IPS-20b (cell line): ENCODE data around the gene RAB26.

ENCODE experiments used
- H3K27ac ChIP-seq: one replicate; pipeline ENCODE4 v1.5.1; 2013; ENCODE audit warnings: low read length
- H3K27me3 ChIP-seq: 2 replicates; pipeline ENCODE4 v1.6.1; 2013; ENCODE audit warnings: mild to moderate bottlenecking, low read length, inconsistent platforms; ENCODE audit not compliant: insufficient read depth
- H3K36me3 ChIP-seq: 2 replicates; pipeline ENCODE4 v1.6.1; 2013; ENCODE audit warnings: low read depth, mild to moderate bottlenecking, inconsistent platforms, low read length, moderate library complexity; ENCODE audit not compliant: insufficient read depth
- H3K4me1 ChIP-seq: 2 replicates; pipeline ENCODE4 v1.6.1; 2013; ENCODE audit warnings: mild to moderate bottlenecking, control low read depth, inconsistent platforms, low read length, moderate library complexity; ENCODE audit not compliant: insufficient read depth
- H3K4me3 ChIP-seq: 2 replicates; pipeline ENCODE4 v1.5.1; 2013; ENCODE audit warnings: mild to moderate bottlenecking, low read length, inconsistent platforms
- H3K9ac ChIP-seq: 2 replicates; pipeline ENCODE4 v1.6.1; 2013; ENCODE audit warnings: low read depth, mild to moderate bottlenecking, inconsistent platforms, low read length, moderate library complexity
- H3K9me3 ChIP-seq: 2 replicates; pipeline ENCODE4 v1.6.1; 2013; ENCODE audit warnings: mild to moderate bottlenecking, low read depth, low read length, inconsistent platforms; ENCODE audit not compliant: insufficient read depth

The RAB26 gene

GRCh38 chr16:2150418-2151187 is 2.2 kb downstream of the RAB26 start:
- Histone ChIP-seq H3K27me3 (peaks cover 15% of the 10 kb centered on the region; the same call in 1 of the 2 replicates), H3K27ac (peak overlapping the region; percentile 45), H3K4me3 (peak overlapping the region; percentile 85)

DNA sequence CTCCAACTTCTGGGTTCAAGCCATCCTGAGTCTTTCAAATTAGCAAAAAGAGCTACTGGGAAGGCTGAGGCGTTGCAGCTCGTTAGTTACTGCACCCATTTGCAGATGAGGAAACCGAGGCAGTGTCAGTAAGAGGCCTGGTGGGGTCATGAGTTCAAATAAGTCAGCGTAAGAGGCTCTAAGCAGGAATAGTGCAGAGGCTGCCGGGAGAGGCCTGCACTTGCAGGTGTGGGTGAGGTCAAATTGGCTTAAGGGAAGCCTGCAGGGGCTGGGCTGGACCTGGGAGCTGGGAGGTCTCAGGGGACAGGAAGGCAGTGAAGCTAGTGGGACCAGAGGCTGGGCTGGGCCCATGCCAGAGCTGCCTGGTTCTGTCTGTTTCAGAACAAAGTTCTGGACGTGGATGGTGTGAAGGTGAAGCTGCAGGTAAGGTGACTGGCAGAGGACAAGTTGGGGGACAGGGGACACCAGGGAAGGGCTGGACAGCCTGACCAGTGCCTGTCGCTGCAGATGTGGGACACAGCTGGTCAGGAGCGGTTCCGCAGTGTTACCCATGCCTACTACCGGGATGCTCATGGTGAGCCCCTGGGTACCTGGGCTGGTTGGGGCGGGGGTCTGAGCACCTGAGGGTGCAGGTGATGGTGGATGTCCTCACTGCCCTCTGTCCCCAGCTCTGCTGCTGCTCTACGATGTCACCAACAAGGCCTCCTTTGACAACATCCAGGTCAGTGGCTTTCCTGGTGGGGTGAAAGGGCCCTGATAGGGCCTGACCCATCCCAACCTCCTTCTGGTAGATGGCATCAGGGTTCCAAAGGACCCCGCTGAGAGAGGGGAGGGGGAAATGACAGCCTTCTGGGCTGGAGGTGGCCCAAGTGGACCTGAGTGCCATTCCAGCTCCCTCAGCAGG is 3.0 kb downstream of the RAB26 start:
- Histone ChIP-seq H3K27me3 (peaks cover 11% of the 10 kb centered on the region; the same call in 1 of the 2 replicates), H3K36me3 (peaks cover 41% of the 10 kb centered on the region), H3K4me1 (peaks cover 15% of the 10 kb centered on the region; the same call in 1 of the 2 replicates), H3K9ac (peak overlapping the region; percentile 96; the same call in 1 of the 2 replicates), H3K27ac (no peak overlapping the region), H3K9me3 (no peaks in the 10 kb centered on the region), H3K4me3 (peak overlapping the region; percentile 85)

More at GRCh38 chr16:2150418-2151187, 2.2 kb downstream of the RAB26 start:
- Histone ChIP-seq H3K9me3 (no peaks in the 10 kb centered on the region), H3K36me3 (peaks cover 41% of the 10 kb centered on the region), H3K4me1 (peaks cover 15% of the 10 kb centered on the region; the same call in 1 of the 2 replicates), H3K9ac (peak overlapping the region; percentile 96; the same call in 1 of the 2 replicates)

DNA sequence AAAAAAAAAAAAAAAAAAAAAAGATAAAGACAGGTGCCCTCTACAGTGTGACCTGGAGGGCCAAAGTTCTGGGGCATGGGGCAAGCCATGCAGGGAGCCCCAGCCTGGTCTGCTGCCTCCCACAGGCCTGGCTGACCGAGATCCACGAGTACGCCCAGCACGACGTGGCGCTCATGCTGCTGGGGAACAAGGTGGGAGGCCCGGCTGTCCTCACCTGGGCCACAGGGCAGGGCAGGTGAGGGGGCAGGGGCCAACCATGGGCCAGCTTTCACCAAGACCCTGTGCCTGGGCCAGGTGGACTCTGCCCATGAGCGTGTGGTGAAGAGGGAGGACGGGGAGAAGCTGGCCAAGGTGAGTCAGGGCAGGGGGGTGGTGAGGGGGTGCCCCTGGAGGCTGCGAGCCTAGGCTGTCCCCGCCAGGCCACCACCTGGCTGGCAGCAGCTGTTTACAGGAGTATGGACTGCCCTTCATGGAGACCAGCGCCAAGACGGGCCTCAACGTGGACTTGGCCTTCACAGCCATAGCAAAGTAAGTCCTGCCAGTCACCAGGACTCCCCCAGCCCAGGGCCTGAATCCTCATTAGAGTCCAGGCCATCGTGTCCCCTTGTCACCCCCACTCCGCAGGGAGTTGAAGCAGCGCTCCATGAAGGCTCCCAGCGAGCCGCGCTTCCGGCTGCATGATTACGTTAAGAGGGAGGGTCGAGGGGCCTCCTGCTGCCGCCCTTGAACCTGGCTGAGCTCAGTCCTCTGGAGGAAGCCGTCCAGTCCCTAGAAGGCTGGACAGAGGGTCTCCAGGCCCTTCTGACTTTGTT is 4.5 kb downstream of the RAB26 start:
- H3K36me3 ChIP-seq, result peaks cover 51% of the 10 kb centered on the region
- no peaks in the 10 kb centered on the region for H3K9me3 ChIP-seq
- peaks cover 19% of the 10 kb centered on the region for H3K4me1 ChIP-seq
- H3K9ac ChIP-seq, result peak overlapping the region; percentile 96
- peak overlapping the region; percentile 85 for H3K4me3 ChIP-seq
- peaks cover 11% of the 10 kb centered on the region; the same call in 1 of the 2 replicates for H3K27me3 ChIP-seq
- H3K27ac ChIP-seq, result peak overlapping the region; percentile 31

GRCh38 chr16:2154533-2155090 is 6.2 kb downstream of the RAB26 start:
- Histone ChIP-seq H3K9ac (peak overlapping the region; percentile 96), H3K27ac (peak overlapping the region; percentile 31), H3K36me3 (peaks cover 53% of the 10 kb centered on the region), H3K4me3 (peak overlapping the region; percentile 85), H3K9me3 (no peaks in the 10 kb centered on the region), H3K4me1 (peaks cover 19% of the 10 kb centered on the region), H3K27me3 (peaks cover 7% of the 10 kb centered on the region; the same call in 1 of the 2 replicates)

DNA sequence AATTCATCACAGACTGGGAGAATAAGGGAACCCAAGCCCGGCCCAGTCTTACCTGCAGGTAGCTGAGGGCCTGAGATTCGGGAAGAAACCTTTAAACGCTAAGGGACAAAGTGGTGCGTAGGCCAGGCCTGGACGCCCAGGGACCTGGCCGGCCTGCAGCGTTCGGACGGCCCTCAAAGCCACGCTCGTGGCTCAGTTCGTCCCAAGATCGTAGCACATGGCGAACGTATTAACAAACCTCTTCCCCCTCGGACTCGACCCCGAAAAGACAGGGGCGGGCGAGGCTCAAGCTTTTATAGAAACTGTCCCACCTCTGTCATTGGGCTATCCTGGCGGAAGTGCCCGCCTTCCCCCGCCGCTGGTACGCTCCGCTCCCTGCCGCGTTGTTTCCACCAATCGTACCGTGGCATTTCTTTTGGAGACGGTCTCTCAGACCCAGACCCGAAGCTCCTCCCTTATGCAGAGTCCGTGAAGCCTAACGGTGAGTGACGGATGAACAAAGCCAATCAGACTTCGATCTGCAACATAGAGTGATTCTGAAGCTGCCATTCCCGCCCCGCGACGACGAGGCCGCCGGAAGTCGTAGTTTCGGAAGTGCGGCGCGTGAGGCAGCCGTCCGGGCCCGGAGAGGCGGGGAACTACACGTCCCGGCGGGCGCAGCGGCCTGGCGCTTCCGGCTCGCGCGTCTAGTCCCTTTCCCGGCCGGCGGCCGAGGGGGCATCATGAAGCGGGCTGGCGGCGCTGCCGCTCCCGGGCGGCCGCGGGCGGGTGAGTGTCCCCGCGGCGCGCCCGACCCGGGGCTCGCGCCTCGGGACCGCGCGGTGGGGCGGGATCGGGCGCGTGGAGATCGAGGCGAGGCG is 6.9 kb downstream of the RAB26 start, which contains the start of gene TRAF7:
TSS of gene TRAF7 (plus strand) at position 692 of the 860 bp plus-strand sequence. CDS start 8,139 bp downstream, outside the sequence.
- H3K27ac ChIP-seq, result peak within 1 kb of the TSS; percentile 31
- H3K4me1 ChIP-seq, result peaks cover 14% of the 10 kb centered on the region
- H3K36me3 ChIP-seq, result peaks cover 53% of the 10 kb centered on the region
- H3K9me3 ChIP-seq, result no peaks in the 10 kb centered on the region
- peak within 1 kb of the TSS; percentile 100 for H3K4me3 ChIP-seq
- no peaks in the 10 kb centered on the region; the same call in 1 of the 2 replicates for H3K27me3 ChIP-seq
- H3K9ac ChIP-seq, result peak within 1 kb of the TSS; percentile 97

DNA sequence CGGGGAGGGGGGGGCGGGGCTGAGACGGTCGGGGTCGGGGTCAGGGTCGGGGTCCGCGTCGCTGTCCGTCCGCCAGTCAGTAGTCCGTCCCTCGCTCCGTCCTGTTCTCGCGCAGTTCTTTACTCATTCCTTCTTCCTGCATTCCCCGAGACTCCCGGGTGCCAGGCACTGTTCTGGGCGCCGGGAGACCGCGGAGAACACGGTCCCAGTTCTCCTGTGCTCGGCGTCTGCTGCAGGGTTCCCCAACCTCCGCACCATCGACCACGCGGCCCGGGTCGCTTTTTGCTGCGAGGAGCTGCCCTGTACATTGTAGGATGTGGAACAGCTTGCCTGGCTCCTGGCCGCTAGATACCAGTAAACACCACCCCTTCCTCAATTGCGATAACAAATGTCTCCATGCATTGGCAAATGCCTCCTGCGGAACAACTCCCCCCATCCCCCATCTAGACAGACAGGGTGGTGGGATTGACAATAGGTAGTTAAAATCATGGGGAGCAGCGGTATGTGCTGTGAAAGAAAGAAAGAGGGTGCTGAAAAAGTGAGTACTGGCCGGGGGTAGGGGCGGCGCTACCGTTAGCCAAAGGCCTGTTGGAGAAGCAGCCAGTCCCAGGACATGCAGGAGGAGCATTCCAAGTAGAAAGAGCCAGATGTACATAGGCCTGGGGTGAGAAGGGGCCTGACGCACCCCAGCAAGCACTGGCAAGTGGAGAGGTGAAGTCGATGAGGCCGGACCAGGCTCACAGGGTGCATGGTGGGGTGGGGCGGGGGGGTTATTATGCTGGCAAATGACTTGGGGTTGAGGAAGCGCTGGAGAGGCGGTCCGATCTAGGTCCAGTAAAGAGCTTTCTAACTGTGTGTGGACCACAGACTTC is 7.8 kb downstream of the RAB26 start:
- Histone ChIP-seq H3K9ac (peak overlapping the region; percentile 97), H3K36me3 (peaks cover 49% of the 10 kb centered on the region), H3K4me1 (peaks cover 7% of the 10 kb centered on the region), H3K4me3 (peak overlapping the region; percentile 100), H3K27ac (peak overlapping the region; percentile 12), H3K27me3 (no peaks in the 10 kb centered on the region; the same call in 1 of the 2 replicates), H3K9me3 (no peaks in the 10 kb centered on the region)

GRCh38 chr16:2156849-2157224 is 8.4 kb downstream of the RAB26 start:
- no peaks in the 10 kb centered on the region for H3K9me3 ChIP-seq
- peaks cover 4% of the 10 kb centered on the region for H3K4me1 ChIP-seq
- peaks cover 43% of the 10 kb centered on the region for H3K36me3 ChIP-seq
- H3K27me3 ChIP-seq, result no peaks in the 10 kb centered on the region; the same call in 1 of the 2 replicates
- H3K9ac ChIP-seq, result peak overlapping the region; percentile 97; the same call in 1 of the 2 replicates
- H3K27ac ChIP-seq, result no peak overlapping the region
- H3K4me3 ChIP-seq, result peak overlapping the region; percentile 100; the same call in 1 of the 2 replicates

DNA sequence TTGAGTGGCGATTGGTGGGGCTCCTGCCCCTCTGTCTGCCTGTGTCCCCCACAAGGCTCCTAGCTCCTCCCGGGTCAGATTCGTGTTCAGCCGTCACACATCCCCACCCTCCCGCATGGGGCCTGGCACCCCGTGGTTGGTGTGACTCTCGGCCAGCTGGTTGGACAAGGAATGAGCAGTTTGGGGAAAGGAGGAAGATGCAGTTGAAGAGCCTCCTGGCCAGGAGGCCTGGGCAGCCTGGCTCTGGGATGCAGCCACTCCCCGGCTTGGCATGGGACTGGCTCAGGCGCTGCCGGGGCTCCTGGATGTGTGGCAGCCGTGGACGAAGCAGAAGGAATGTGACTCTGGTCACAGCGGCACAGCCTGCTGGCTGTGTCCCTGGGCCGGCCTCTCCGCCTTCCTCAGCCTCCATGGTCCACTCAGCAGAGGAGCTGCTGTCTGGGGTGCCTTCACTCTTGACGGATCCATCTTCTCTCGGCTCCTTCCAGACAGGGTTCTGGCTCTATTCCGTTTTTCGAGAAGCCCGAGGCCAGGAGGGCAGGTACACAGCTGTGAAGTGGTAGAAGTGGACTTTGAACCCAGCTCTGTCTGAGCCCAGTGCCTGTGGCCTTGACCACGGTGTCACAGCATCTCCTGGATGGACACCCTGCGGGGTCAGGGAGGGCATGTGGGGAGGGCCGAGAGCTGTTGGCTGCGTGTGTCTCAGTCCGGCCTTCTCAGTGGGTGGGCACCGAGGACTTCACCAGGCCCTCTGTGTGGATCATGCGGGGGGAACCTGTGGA is 9.2 kb downstream of the RAB26 start:
- peaks cover 35% of the 10 kb centered on the region for H3K36me3 ChIP-seq
- no peak overlapping the region for H3K27ac ChIP-seq
- peak overlapping the region; percentile 37; the same call in 1 of the 2 replicates for H3K9ac ChIP-seq
- peaks cover 4% of the 10 kb centered on the region for H3K4me1 ChIP-seq
- H3K4me3 ChIP-seq, result no peak overlapping the region
- no peaks in the 10 kb centered on the region for H3K9me3 ChIP-seq
- no peaks in the 10 kb centered on the region; the same call in 1 of the 2 replicates for H3K27me3 ChIP-seq

DNA sequence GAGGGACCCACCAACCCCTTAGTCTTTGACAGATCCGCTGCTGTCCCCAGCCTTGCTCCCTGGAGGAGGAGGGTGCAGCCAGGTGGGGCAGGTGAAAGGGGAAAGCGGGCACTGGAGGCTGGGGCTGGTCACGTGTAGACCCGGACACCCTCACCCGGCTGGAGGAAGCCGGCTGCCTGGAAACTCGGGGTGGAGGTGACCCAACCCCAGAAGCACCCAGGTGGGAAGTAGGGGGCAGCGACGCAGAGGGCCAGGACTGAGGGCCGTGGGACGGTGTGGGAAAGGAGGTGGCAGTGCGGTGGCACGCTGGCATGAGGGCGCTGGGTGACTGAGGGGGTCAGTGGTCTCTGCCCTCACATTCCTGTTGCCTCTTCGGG is 9.8 kb downstream of the RAB26 start:
- Histone ChIP-seq H3K4me1 (peaks cover 4% of the 10 kb centered on the region), H3K4me3 (no peak overlapping the region), H3K9me3 (no peaks in the 10 kb centered on the region), H3K27me3 (no peaks in the 10 kb centered on the region; the same call in 1 of the 2 replicates), H3K9ac (0 out of 2 replicates have a peak overlapping the region, but pooled peaks have one; percentile 37), H3K27ac (no peak overlapping the region), H3K36me3 (peaks cover 29% of the 10 kb centered on the region)
